GM18505 (cell line): Measurements from ENCODE around the gene PLD3.
"Not testable (repeated sequence)": the region's sequence is repeated elsewhere in the genome, so short reads cannot be mapped to it uniquely, and the experiment has no call there.

Experiments
- ATAC-seq: cut with Tn5 transposase; IDR thresholded peaks from one replicate; pipeline ENCODE4 v1.9.1; 2021; ENCODE audit not compliant: unreplicated experiment
- POLR2A ChIP-seq: IDR thresholded peaks from 4 replicates; pipeline ENCODE4 v1.6.1; 2011; ENCODE audit warnings: borderline replicate concordance; ENCODE audit not compliant: insufficient read depth, insufficient read length; ENCODE audit errors: extremely low read depth

PLD3 gene

GRCh38 chr19:40360708-40361241 is 12.3 kb downstream of the PLD3 start:
- no peak for ATAC-seq
- TF ChIP-seq POLR2A = no peak

GRCh38 chr19:40362160-40362559 is 13.7 kb downstream of the PLD3 start:
- no peak for ATAC-seq
- no peak for TF ChIP-seq POLR2A

- no peak for TF ChIP-seq POLR2A
- no peak for ATAC-seq
Observed at GRCh38 chr19:40363069-40363468, 14.6 kb downstream of the PLD3 start.

GRCh38 chr19:40365010-40365409 is 16.5 kb downstream of the PLD3 start:
- ATAC-seq = no peak
- no peak for TF ChIP-seq POLR2A

- ATAC-seq = no peak
- TF ChIP-seq POLR2A = peak; percentile 72
Observed at GRCh38 chr19:40365613-40366401, 17.3 kb downstream of the PLD3 start.

- TF ChIP-seq POLR2A = no peak
- no peak for ATAC-seq
Observed at GRCh38 chr19:40366697-40367561, 18.4 kb downstream of the PLD3 start.

- no peak for TF ChIP-seq POLR2A
- ATAC-seq = no peak
Observed at GRCh38 chr19:40367577-40368434, 19.3 kb downstream of the PLD3 start.

- no peak for ATAC-seq
- TF ChIP-seq POLR2A = no peak
Observed at GRCh38 chr19:40369797-40370196, 21.3 kb downstream of the PLD3 start.

GRCh38 chr19:40370253-40370652 is 21.8 kb downstream of the PLD3 start:
- ATAC-seq = not testable (repeated sequence)

- TF ChIP-seq POLR2A = no peak
- no peak for ATAC-seq
Observed at GRCh38 chr19:40370997-40371801, 22.7 kb downstream of the PLD3 start.

GRCh38 chr19:40371802-40372122 is 23.3 kb downstream of the PLD3 start:
- no peak for ATAC-seq
- no peak for TF ChIP-seq POLR2A

GRCh38 chr19:40374084-40374483 is 25.6 kb downstream of the PLD3 start:
- no peak for ATAC-seq
- no peak for TF ChIP-seq POLR2A
